Adrenal gland (tissue), 12 donors: ENCODE results near the gene GLT8D1. TPM values are rescaled to one million over a fixed set of nuclear protein-coding genes. Genes with fewer than 3 reads are reported as not detected.
A peak's percentile ranks its signal among the peaks of the same experiment; 100 is the strongest.

Source experiments
- DNase-seq, 7 donors: peaks; one replicate each; pipeline ENCODE4 v3.0.0-alpha.2; 2019 to 2020
- H3K27ac ChIP-seq, 5 donors: fragments of 200-600 bp; sonication (generic) in 4 of 5; 1 replicate in 3 of 5; 2 replicates in 2 of 5; pipeline versions ENCODE4 v1.5.1 to v1.8.0; 2016 to 2020; ENCODE audit warnings: mild to moderate bottlenecking in 1 of 5
- H3K27me3 ChIP-seq: fragments of 200-600 bp; 2 replicates; pipeline ENCODE4 v1.8.0; 2021
- H3K36me3 ChIP-seq, 2 donors: fragments of 200-600 bp; replicated peaks in 1 of 2; 1 replicate in 1 of 2; 2 replicates in 1 of 2; pipeline versions ENCODE4 v1.5.1 to v1.8.0; 2018 to 2022
- H3K4me1 ChIP-seq, 2 donors: fragments of 200-600 bp; replicated peaks in 1 of 2; 1 replicate in 1 of 2; 2 replicates in 1 of 2; pipeline versions ENCODE4 v1.5.1 to v1.8.0; 2018 to 2021
- H3K4me3 ChIP-seq, 4 donors: fragments of 200-600 bp; sonication (generic) in 3 of 4; one replicate each; pipeline ENCODE4 v1.5.1; 2016 to 2018
- H3K9me3 ChIP-seq, 3 donors: fragments of 200-600 bp; sonication (generic) in 1 of 3; replicated peaks in 1 of 3; 1 replicate in 2 of 3; 2 replicates in 1 of 3; pipeline versions ENCODE4 v1.5.1 to v1.8.0; 2016 to 2021
- POLR2A ChIP-seq, 2 donors: fragments of 450-650 bp; IDR thresholded peaks; one replicate each; pipeline ENCODE4 v1.6.1; 2017; ENCODE audit warnings: antibody characterized with exemption in 2 of 2, mild to moderate bottlenecking in 2 of 2, moderate library complexity in 1 of 2
- WGBS, 4 donors: extraction: QIAGEN DNeasy Blood & Tissue Kit in 2 of 4; methylation state at CpG; one replicate each; pipeline versions ENCODE4 v1.1.5 to v1.1.7; 2013 to 2017; 5-methylcytosine and 5-hydroxymethylcytosine counted together
- intact Hi-C, 2 donors: fragments of 100-400 bp; cut with DNase I; formaldehyde crosslinking; loops; one replicate each; pipeline versions ENCODE4 v1.14.1 to v1.15.0; 2022 to 2023
- polyA plus RNA-seq, 3 donors: library from polyadenylated mRNA; stranded (reverse); fragments of 200-250 nt in 2 of 3; fragments of 350-450 nt in 1 of 3; fragmentation: Illumina TruSeq in 1 of 3; extraction: RNeasy Lipid Tissue Mini Kit (QIAGEN cat#74804) in 1 of 3; gene quantifications; one replicate each; pipeline ENCODE4 v1.2.3, GENCODE V29; 2013 to 2014
- total RNA-seq, 9 donors: library from RNA; depleted of rRNA in 4 of 9; stranded (reverse); fragments of >200 nt in 4 of 9; fragments of 120-200 nt in 1 of 9; fragmentation: NEBNext Ultra II Directional in 1 of 9; extraction: Animal tissue kit (Norgen Biotek cat#: 25700) in 1 of 9; gene quantifications; one replicate each; pipeline versions ENCODE4 v1.1.0 to v1.2.4, GENCODE V29; 2013 to 2023
- TF ChIP-seq, protein P1 (sequence below), 6 experiments: fragments of 450-650 bp in 4 of 6; fragments of 200-600 bp in 2 of 6; sonication (generic) in 1 of 6; IDR thresholded peaks; 1 replicate in 5 of 6; 2 replicates in 1 of 6; pipeline versions ENCODE4 v1.5.1 to v1.8.0; 2016 to 2021; ENCODE audit warnings: antibody characterized with exemption in 6 of 6, mild to moderate bottlenecking in 2 of 6, moderate library complexity in 1 of 6
- donor health status: healthy with polysubstance abuse.
- donor health status: Bipolar disorder and iron deficiency.
- donor health status: DM: yes; HTN: yes; CAD: no.
- donor health status: DM: no; HTN: no; CAD: no.
- donor health status: DM: no; HTN: no; CAD: no.
- donor health status: DM: yes; HTN: yes; CAD: no.

The GLT8D1 gene
- total and polyA plus RNA-seq, 12 donors, result 49.1 to 151 (median 62.0) TPM

DNA sequence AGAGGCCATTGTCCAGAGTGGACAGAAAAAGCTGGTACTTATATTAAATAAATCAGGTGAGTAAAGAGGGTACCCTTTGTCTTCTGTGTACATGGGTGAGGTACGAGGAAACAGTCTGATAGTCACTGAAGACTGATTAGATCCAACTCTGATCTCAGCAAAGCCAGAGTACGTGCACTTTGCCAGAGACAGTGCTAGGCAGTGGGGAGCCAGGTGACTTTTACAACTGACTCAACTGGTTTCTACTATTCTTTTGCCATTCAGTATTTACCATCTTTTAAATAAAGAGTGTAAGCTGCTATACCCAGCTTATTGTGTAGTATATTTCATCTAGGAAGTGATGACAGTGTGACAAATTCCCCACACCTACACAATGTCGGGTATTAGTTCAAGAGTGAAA is 16.4 kb downstream of the GLT8D1 start:
- Histone ChIP-seq H3K9me3 (no peaks in the 10 kb centered on the region), H3K27ac (no peak overlapping the region), H3K36me3 (peaks cover 0 to 70% of the 10 kb centered on the region in 2 donors), H3K4me1 (peaks cover 15 to 19% of the 10 kb centered on the region in 2 donors), H3K4me3 (no peak overlapping the region), H3K27me3 (no peaks in the 10 kb centered on the region)
- WGBS, 4 donors, result 80 to 93% (median 86%) methylated on average over 3 of the region's 3 CpGs
- DNase-seq, result no peak
- TF ChIP-seq, protein P1, sequence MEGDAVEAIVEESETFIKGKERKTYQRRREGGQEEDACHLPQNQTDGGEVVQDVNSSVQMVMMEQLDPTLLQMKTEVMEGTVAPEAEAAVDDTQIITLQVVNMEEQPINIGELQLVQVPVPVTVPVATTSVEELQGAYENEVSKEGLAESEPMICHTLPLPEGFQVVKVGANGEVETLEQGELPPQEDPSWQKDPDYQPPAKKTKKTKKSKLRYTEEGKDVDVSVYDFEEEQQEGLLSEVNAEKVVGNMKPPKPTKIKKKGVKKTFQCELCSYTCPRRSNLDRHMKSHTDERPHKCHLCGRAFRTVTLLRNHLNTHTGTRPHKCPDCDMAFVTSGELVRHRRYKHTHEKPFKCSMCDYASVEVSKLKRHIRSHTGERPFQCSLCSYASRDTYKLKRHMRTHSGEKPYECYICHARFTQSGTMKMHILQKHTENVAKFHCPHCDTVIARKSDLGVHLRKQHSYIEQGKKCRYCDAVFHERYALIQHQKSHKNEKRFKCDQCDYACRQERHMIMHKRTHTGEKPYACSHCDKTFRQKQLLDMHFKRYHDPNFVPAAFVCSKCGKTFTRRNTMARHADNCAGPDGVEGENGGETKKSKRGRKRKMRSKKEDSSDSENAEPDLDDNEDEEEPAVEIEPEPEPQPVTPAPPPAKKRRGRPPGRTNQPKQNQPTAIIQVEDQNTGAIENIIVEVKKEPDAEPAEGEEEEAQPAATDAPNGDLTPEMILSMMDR (IDR thresholded peaks at IDR 0.05), result no peak
- TF ChIP-seq POLR2A (IDR thresholded peaks at IDR 0.05), result no peak
- intact Hi-C loops, result loop anchor here in 1 of 2 donors (10.0 kb wide), 1 partner anchor 154 kb away; the partner anchor contains the start of genes NT5DC2 and UQCC5

DNA sequence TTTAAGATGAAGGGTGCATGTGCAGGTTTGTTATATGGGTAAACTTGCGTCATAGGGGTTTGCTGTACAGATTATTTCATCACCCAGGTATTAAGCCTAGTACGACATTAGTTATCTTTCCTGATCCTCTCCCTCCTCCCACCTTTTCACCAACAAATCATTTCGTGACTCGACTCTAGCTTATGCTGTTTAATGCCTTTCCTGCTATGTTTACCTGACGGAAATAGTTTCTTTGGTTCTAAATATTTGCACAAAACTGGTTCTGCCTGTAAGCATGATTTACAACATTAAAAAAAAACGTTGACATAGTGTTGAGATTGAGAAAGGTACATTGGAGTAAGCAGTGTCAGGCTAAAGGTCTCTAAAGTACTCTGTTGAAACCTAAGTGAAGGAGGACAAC is 17.3 kb downstream of the GLT8D1 start:
- intact Hi-C loops, result loop anchor here in 1 of 2 donors (10.0 kb wide), 1 partner anchor 153 kb away; the partner anchor contains the start of genes NT5DC2 and UQCC5

DNA sequence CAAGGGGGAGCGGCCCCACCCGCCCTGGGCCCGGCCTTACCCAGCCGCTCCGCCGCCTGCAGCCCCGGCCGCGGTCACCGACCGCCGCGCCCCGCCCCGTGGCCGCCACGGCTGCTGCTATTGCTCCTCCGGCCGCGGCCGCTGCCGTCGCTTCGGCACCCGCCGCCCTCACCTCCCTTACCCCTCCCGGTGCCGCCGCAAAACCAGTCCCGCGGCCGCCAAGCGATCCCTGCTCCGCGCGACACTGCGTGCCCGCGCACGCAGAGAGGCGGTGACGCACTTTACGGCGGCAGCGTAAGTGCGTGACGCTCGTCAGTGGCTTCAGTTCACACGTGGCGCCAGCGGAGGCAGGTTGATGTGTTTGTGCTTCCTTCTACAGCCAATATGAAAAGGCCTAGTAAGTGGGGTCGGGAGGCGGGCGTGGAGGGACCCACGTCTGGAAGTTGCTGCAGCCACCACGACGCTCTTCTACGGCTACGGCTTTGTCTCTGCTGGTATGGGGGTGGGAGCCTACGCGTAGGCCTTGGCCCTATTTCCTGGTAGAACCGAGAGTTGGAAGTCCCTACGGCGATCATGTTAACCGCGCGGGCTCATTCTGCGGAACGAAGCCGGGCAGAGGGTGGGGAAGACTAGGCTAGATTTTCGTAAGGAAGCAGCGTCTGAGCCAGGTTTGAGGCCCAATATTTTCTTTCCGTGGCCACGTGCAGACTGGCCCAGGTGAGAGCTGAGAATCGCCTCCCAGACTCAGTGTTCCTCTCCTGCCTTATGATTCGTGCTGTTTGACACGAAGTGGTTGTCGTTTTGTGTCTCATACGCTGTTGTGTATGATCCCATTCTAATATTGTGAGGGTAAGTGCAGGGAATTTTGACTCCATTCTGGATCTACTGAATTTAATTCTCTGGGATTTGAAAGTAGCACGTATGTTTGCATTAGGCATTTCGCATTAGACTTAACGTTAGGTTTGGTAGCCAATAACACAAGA is 19.6 kb downstream of the GLT8D1 start, which contains the start of the genes GNL3 and PBRM1:
GNL3 (plus strand) TSS at position 324 of the 983 bp plus-strand sequence; CDS start at position 385, 61 bp downstream.
PBRM1 (minus strand) TSS at position 205 of the 983 bp plus-strand sequence.
- Histone ChIP-seq H3K4me1 (peaks cover 37 to 48% of the 10 kb centered on the region in 2 donors), H3K36me3 (peaks cover 0 to 40% of the 10 kb centered on the region in 2 donors), H3K27me3 (no peaks in the 10 kb centered on the region), H3K27ac (peak within 1 kb of the TSS; percentile 75 to 100 (median 96)), H3K9me3 (no peaks in the 10 kb centered on the region), H3K4me3 (peak within 1 kb of the TSS; percentile 46 to 94 (median 64))
- TF ChIP-seq POLR2A (IDR thresholded peaks at IDR 0.05), result peak in 1 of 2 donors; percentile 79
- TF ChIP-seq, protein P1 (IDR thresholded peaks at IDR 0.05), result no peak
- DNase-seq, result peak; percentile 93 to 96 (median 93)
- WGBS, 4 donors, result 0 to 2% (median 0%) methylated on average over 24 to 82 of the region's 82 CpGs
- intact Hi-C loops, result loop anchor here in 1 of 2 donors (10.0 kb wide), 1 partner anchor 151 kb away; the partner anchor contains the start of genes NT5DC2 and UQCC5

More for the DNA sequence above, 17.3 kb downstream of the GLT8D1 start:
- peaks cover 0 to 63% of the 10 kb centered on the region in 2 donors for H3K36me3 ChIP-seq
- no peaks in the 10 kb centered on the region for H3K27me3 ChIP-seq
- H3K4me1 ChIP-seq, result peaks cover 23 to 28% of the 10 kb centered on the region in 2 donors
- peak overlapping the region in 1 of 5 donors; percentile 15 for H3K27ac ChIP-seq
- H3K4me3 ChIP-seq, result no peak overlapping the region
- no peak for DNase-seq
- TF ChIP-seq, protein P1 (IDR thresholded peaks at IDR 0.05), result no peak
- no peak for TF ChIP-seq POLR2A (IDR thresholded peaks at IDR 0.05)
- WGBS, 4 donors, result 70 to 77% (median 75%) methylated on average over 6 of the region's 6 CpGs
- H3K9me3 ChIP-seq, result no peaks in the 10 kb centered on the region

DNA sequence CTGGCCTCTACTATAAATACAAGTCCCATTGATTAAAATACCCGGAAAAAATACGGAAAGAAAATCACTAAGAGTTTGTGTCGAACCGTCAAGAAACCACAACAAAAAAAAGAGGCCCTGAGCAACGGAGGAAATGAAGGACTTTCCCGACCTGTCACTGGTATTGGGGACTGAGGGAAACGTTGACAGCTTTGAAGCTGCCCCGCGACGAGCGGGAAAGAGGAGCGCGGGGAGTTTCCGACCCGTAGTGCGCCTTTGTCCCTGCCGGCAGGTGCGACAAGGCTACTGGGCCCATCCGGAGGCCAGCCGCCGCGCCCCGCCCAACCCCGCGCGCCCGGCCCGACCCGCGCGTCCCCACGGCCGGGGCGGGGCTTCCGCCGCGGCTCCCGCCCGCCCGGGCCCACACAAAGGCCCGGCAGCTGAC is 20.3 kb downstream of the GLT8D1 start:
- WGBS, 4 donors, result 0 to 1% (median 1%) methylated on average over 15 to 41 of the region's 41 CpGs
- Histone ChIP-seq H3K9me3 (no peaks in the 10 kb centered on the region), H3K4me1 (peaks cover 37 to 55% of the 10 kb centered on the region in 2 donors), H3K27me3 (no peaks in the 10 kb centered on the region), H3K27ac (peak overlapping the region; percentile 68 to 100 (median 96)), H3K36me3 (peaks cover 0 to 33% of the 10 kb centered on the region in 2 donors), H3K4me3 (peak overlapping the region; percentile 46 to 94 (median 64))
- DNase-seq, result peak; percentile 79 to 86 (median 85)
- intact Hi-C loops, result loop anchor here in 1 of 2 donors (10.0 kb wide), 1 partner anchor 150 kb away; the partner anchor contains the start of genes NT5DC2 and UQCC5
- peak in 1 of 2 donors; percentile 59 for TF ChIP-seq POLR2A (IDR thresholded peaks at IDR 0.05)
- TF ChIP-seq, protein P1 (IDR thresholded peaks at IDR 0.05), result no peak
